ENCODE measurements around the gene SERPINB6.
A peak's percentile ranks its signal among the peaks of the same experiment; 100 is the strongest.
"Not testable (repeated sequence)": the region's sequence is repeated elsewhere in the genome, so short reads cannot be mapped to it uniquely, and the experiment has no call there.

The SERPINB6 gene

DNA sequence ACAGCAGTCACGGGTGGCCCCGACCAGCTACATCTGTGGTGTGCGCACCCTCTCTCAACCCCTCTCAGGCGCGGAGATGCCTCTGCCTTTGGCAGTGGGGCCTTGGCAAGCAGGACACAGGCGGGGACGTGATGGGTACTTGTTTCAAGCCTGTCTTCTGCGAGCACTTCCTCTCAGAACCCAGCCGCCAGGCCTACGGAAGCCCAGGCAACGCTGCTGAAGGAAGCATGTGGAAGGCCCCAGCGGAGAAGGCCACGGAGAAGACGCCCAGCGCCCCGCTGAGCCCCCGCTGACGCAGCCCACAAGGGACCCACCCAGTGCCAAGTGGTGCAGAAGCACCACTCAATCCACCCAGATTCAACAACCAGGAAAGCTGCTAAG is 13.0 kb downstream of the SERPINB6 start:
- no peak for DNase-seq (ENCODE audit: low read depth)

DNA sequence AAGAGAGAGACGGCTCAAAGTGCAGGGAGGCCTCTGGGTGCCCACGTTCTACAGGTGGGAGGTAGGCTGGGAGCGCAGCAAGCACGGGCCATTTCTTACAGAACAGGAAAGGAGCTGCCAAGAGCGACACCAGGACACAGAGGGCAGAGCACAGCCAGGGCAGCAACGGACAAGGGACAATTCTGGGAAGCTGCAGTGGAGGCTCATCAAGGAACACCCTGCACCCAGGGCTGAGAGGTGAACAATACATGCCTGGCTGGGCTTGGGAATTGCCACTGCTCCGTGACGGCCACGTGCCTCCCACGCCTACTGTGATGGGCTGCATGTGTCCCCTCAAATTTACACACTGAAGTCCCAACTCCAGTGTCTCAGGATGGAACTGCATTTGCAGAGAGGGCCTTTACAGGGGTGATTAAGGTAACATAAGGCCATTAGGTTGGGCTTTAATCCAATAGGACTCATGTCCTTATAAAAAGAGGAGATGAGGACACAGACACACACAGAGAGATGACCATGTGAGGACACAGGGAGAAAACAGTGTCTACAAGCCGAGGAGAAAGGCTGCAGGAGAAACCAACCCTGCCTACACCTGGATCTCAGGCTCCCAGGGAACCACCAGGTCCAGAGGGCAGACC is 13.6 kb downstream of the SERPINB6 start:
- DNase-seq (ENCODE audit: low read depth), result no peak

DNA sequence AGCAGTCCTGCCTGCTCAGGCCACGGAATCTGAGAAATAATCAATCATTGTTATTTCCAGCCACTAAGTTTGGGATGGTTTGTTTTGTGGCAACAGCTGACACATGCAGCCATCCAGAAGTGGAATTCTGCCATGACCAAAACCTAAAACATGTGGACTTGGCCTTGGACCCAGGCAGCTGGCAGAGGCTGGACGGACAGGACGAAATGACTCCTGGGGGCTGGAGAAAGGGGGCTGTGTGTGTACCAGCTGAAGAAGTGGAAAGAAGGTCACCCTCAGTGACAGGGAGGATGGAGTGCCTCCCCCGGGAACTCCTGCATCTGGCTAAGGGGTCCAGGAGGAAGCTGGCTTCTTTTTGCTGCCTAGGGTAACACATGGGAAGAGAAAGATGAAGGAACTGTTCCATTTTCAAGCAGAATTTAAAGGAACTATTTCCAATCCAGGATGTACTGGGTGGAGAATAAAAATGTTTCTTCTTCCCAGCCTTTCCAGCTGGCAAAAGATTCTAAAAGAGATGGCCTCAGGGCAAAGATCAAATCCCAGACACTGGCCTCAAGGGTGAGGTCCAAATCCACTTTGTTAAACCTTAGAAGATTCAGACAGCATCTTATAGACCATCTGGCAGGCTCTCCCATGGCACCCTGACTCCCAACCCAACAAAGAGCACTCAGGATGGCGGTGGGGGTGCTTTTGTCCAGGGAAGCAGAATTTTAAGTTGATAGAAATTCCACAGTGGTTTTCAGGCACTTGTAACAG is 14.3 kb downstream of the SERPINB6 start:
- DNase-seq (ENCODE audit: low read depth), result peak; percentile 42

DNA sequence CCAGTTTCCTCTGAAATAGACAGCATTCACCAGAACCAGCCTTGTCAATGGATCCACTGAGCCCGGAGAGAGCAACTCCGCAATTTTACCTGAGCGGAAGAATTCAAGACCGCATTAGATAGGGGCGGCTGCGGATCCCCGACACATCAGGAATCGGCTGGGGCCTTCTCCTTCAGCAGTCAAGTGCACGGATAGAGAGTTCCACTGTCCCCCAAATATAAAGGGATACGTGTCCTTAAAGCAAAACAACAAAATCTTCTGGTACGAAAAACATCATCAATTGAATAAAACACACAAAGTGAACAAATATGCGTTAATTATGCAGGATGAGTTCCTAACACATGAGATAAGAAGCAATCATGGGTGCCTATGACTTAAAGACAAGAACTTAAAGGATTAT is 18.3 kb downstream of the SERPINB6 start:
- DNase-seq (ENCODE audit: low read depth), result no peak

DNA sequence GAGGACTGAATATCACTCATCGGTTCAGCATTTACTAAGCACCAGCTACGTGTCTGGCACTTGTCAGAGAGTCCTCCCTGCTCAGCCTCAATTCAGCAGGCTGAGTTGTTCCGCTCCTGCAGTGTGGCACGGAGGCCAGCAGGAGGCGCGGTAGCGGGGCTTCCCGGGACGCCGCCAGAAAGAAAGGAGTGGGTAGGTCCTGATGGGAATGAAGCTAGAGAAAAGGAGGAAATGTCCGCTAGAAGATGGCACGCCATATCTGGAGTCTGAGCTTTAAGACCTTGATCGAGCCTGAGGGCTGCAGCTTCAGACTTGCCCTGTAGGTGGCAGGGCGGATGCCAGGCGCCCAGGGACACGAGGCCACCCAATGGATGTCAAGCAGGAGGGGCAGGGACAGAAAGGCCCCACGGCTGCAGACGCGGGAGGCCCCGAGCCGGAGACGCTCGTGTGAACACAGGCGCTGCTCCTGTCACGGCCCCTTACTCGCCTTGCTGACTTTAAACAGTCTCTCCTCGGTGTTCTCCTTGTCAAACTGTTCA is 18.7 kb downstream of the SERPINB6 start:
- DNase-seq (ENCODE audit: low read depth), result peak; percentile 90

DNA sequence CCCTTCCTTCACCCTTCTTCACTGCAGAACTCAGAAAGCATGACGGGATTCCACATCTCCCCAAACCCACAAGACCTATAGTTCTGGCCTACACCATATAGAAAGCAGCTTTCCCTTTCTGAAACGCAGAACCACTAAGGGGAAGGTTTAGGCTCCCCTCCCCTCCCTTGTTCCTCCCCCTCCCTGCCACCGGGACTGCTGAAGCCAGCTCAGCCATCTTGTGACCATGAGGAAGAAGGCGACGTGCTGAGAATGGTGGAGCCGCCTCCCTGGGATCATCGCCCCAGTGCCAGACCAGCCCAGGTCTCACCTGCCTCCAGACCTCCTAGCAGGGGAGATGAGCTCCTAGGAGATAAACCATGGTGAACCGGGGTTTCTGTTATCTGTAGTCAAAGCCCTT is 19.6 kb downstream of the SERPINB6 start:
- DNase-seq (ENCODE audit: low read depth), result no peak

DNA sequence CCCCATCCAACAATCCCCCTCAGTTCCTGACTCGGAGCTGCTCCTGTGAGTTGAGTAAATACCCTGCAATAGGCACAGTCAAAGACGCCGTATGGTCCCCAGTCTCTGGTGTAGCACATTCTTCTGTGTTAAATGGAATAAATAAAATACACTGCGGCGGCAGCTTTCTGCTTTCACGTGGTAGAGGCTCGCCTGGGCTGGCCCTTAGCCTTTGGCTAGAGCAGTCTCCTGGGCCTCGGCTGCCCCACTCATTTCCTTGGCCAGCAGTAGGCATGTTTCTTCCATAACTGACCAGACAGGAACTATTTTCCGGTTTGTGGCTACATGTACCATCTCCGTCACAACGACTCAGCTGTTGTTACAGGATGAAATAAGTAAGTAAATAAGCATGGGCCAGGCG is 20.7 kb downstream of the SERPINB6 start:
- no peak for DNase-seq (ENCODE audit: low read depth)

DNA sequence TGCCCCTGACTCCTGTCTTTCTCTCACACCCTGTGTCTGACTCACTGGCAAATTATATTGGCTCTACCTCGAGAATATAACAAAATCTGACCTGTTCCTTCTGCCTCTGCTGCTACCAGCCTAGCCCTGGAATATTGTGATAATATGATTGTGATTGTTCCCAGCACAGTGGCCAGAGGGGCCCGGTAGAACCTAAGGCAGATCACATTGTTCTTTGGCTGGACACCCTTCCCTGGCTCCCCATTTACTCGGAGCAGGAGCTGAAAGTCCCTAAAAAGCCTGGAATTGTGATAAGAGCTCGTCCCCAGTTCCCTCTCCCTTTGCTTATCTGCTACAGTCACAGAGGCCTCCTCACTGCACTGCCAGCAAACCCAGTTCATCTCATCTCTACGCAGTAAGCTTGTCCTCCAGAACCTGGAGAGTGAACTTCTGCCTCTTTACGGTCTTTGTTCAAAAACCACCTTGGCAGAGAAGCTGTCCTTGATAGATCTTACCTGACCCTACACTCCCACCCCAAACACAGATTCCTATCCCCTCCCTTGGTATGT is 21.8 kb downstream of the SERPINB6 start:
- no peak for DNase-seq (ENCODE audit: low read depth)

DNA sequence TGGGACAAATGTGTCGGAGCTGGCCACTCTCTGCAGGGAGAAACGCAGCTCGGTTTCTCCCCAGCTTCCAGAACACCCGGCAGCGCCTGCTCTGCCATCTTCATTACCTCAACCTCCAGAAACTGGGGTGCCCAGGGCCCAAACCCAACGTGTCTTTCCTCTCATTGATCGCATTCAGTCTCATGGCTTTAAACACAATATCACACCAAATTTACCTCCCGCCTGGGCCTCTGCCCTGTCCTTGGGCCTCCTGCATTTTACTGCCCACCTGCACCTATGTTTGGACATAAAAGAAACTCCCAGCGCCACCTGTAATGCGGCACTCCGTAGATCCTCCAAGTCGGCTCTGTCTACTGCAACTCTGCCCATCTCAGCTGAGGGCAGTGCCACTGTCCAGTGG is 22.2 kb downstream of the SERPINB6 start:
- DNase-seq (ENCODE audit: low read depth), result no peak

DNA sequence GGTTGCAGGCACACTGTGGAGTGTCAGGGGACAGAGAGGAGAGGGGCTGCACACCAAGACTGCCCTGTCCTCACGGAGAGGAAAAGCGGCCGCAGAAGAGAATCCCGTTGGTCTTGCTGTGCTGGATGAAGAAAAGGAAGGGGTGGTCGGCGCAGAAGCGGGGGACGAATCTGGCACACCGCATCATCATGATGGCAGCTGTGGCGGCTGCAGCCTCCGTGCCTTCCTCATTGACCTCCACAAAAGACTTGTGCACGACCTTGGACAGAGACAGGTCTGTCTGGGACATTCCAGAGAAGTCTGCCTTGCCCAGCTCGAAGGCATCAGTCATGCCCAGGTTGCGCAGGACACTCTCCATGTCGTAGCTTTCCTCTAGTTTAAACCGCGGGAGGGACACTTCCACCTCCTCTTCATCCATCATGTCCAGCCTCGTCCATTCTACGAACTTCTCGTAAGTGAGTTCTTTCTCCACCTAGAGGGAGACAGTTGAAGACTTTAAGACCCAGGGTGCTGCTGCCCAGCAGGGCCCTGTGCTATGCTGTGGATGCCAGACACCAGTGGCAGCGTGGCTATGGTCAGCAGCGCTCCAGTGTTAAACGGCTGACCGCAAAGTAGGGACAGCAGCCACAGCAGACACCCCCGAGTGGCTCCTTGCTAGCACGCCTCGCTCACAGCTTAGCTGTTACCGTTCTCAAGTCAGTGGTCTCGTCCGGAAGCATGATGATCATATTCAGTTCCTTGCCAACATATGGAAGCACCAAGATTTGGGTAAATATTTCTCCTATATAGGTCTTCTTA is 22.9 kb downstream of the SERPINB6 start:
- no peak for DNase-seq (ENCODE audit: low read depth)

DNA sequence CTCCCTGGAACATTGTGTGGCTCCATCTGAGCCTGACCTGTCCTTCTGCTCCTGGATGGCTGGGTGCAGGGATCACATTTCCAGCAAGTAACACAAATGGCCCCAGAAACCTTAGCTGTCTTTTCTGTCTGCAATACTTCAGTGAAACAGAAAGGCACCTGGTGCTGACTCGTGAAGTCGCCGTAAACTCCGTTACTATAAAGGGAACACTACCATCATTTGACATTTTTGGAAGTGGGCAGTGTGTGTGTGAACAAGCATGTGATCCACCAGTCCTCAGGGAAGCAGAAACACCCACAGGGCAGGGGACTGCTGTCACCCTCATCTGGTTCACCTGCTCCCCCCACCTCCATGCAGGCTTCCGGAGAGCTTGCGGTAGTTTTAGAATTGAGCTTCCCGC is 23.9 kb downstream of the SERPINB6 start:
- no peak for DNase-seq (ENCODE audit: low read depth)

DNA sequence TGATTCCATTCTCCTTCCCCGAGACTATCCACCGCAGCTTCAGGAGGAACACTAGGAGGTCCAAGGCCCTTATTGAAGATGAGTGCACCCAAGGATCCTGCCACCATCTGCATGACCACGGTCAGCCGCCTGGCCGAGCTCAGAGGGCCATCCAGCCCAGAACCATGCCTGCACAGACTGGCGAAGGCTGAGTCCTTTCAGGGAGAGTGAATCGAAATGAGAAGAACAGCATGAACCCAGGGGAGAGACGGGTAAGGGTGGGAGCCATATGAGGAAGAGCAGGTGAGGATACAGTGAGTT is 26.3 kb downstream of the SERPINB6 start:
- no peak for DNase-seq (ENCODE audit: low read depth)

DNA sequence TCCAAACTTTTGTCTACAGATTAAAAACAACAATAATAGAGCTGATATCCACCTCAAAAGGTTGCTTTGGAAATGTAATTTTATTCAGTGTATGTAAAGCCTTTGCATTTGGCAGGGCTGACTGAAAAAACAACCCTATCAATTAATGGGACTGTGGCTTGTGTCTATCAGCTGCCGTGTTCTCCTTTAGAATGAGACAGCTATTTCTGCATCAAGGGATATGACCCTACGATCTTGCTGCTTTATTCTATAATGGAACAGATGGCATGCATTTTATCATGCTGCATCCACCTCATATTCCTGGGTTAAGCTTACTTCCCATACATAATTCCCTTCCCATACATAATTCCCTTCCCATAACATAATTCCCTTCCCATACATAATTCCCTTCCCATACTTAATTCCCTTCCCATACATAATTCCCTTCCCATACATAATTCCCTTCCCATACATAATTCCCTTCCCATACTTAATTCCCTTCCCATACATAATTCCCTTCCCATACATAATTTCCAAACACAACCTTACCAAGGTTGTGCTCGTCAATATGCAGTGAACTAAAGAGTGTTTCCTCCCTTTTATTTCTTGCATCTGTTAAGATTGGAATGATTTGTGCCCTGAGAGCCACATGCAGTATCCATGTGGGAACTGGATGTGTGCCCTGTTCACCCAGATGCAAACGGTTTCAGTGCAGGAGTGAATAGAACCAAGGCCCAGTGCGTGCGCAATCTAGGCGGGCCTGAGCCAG is 26.8 kb downstream of the SERPINB6 start:
- DNase-seq (ENCODE audit: low read depth), result no peak

DNA sequence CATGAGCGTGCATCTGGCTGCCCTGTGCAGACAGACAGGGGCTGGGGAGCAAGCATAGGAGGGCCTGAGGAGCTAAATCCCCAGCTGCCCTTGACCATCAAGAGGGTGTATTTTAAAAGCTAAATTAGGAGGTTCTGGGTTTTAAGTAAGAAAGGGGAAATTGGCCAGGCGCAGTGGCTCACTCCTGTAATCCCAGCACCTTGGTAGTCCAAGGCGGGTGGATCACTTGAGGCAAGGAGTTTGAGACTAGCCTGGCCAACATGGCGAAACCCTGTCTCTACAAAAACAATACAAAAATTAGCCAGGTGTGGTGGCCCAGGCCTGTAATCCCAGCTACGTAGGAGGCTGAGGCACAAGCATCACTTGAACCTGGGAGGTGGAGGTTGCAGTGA is 27.8 kb downstream of the SERPINB6 start:
- no peak for DNase-seq (ENCODE audit: low read depth)

DNA sequence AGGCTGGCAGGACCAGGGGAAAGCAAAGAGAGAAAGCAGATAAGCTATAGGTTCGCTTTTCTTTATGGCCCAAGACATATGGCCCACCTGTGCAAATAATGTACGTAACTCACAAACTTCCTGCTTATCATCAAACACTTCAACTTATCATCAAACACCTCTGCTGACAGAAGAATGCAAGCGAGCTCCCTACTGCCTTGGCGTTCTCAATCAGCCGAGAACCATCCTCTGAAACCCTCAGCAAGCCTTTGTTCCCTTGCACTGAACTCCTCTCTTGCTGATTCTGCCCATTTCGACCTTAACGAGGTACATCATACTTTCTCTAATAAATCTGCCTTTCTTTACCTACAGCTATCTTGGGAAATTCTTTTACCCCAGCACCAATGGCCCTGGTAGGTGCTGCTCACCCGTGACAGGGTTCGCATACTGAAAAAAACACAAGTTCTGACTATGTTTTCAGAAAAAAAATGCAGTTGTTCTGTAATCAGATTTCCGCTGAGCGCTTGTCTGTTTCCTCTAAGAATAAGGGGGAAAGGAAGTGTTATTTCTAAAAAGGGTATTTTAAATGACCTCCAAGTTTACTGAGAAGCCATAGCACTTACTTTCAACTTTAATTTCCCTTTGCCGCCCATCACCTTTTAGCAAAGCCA is 28.3 kb downstream of the SERPINB6 start:
- no peak for DNase-seq (ENCODE audit: low read depth)

DNA sequence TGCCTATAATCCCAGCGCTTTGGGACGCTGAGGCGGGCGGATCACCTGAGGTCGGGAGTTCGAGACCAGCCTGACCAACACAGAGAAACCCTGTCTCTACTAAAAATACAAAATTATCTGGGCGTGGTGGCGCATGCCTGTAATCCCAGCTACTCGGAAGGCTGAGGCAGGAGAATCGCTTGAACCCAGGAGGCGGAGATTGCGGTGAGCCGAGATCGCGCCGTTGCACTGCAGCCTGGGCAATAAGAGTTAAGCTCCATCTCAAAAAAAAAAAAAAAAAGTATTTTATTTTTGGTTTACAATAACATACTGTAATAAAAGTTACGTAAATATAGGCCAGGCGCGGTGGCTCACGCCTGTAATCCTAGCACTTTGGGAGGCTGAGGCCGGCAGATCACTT is 29.3 kb downstream of the SERPINB6 start:
- DNase-seq (ENCODE audit: low read depth), result not testable (repeated sequence)

DNA sequence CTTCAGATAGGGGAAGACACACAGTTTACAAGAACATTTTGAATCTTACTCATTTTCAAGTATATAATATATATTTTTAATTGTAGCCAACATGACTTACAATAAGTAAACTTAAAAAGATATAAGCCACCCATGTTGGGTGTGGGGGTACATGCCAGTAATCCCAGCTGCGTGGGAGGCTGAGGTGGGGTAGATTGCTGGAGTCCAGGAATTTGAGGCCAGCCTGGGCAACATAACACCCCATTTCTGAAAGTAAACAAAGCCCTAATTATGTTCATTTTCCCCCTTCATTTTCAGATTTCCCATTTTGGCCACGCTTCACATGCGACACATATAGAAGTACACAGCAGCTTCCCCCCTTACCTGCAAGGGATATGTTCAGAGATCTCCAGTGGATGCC is 30.5 kb downstream of the SERPINB6 start:
- no peak for DNase-seq (ENCODE audit: low read depth)

DNA sequence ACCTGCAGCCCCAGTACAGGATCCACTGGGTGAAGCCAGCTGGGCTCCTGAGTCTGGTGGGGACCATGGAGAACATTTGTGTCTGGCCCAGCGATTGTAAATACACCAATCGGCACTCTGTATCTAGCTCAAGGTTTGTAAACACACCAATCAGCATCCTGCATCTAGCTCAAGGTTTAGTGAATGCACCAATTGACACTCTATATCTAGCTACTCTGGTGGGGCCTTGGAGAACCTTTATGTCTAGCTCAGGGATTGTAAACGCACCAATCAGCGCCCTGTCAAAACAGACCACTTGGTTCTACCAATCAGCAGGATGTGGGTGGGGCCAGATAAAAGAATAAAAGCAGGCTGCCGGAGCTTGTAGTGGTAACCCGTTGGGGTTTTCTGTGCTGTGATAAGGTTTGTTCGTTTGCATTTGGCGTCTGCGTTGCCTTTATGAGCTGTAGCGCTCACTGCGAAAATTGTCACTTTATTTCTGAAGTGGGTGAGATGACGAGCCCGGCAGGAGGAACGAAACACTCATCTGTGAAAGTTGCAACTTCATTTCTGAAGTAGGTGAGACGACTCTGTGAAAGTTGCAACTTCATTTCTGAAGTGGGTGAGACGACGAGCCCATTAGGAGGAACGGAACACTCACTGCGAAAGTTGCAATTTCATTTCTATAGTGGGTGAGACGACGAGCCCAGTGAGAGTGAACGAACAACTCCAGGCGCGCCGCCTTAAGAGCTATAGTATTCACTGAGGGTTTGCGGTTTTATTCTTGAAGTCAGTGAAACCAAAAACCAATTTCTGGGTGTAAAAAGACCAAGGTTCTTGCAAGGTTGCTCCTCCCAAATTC is 31.1 kb downstream of the SERPINB6 start:
- DNase-seq (ENCODE audit: low read depth), result no peak

DNA sequence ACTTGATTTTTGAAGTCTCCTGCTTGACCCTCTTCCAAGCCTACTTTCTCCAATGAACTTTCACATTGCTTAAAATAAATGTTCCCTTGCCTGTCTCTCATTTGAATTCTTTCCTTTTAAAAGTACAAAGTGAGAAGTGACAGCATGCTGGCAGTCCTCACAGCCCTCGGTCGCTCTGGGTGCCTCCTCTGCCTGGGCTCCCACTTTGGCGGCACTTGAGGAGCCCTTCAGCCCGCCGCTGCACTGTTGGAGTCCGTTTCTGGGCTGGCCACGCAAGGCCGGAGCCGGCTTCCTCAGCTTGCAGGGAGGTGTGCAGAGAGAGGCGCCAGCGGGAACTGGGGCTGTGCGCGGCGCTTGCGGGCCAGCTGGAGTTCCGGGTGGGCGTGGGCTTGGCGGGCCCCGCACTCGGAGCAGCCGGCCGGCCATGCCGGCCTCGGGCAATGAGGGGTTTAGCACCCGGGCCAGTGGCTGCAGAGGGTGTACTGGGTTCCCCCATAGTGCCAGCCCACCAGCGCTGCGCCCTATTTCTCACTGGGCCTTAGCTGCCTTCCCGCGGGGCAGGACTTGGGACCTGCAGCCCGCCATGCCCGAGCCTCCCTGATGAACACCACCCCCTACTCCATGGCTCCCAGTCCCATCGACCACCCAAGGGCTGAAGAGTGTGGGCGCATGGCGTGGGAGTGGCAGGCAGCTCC is 31.9 kb downstream of the SERPINB6 start:
- DNase-seq (ENCODE audit: low read depth), result no peak

DNA sequence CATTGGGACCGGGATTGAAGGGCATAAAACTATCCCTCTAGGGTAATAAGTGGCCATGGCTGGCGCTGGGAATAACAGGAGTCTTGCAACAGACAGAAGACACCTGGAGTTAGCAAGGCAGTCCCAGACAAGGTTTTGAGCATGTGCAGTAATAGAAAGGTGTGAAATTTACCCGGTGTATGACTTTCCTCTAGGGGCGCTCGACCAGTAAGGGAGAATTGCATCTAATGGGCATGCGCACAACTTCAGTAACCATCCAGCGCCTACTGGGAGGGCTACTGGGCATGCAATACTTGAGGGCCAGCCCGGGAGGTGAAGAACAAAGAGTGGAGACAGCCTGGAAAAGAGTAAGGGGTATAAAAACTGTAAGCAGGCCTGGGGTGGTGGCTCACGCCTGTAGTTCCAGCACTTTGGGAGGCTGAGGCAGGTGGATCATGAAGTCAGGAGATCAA is 32.7 kb downstream of the SERPINB6 start:
- DNase-seq (ENCODE audit: low read depth), result no peak

Measured in fibroblast of gingiva (primary cell).